ENCODE results near the gene PTPN21. TPM values are rescaled to one million over a fixed set of nuclear protein-coding genes. Genes with fewer than 3 reads are reported as not detected.

Gene PTPN21
- polyA plus RNA-seq, 1 of the 3 experiments (the other 2 are of a cell fraction) = 5.6 TPM

DNA sequence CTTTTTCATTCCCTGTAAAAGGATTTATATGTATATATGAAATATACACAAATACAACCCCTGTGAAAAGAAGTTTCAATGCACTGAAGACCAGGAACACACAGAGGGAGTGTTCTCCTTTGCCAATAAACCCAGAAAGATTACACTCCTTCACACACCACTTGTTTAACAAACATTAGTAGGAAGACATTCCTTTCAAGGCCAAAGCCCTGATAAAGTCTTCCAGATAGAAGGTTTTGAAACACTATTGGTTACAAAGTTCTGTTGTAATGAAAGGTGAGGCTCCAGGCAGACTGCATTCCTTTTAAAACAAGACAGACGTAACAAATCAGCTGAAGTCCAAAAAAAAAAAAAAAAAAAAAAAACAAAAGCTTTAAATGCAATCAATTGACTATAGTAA lies 81.0 kb downstream of the PTPN21 start:
- Histone ChIP-seq H3F3A (replicated peaks; ENCODE audit: insufficient read depth) (peaks cover 13% of the 10 kb centered on the region), H3K4me1 (ENCODE audit: control insufficient read depth in 1 of 2, insufficient read depth in 2 of 2, low read depth in 1 of 2, low read length in 1 of 2) (peaks cover 3 to 6% of the 10 kb centered on the region in 2 experiments; a peak in 2 of 4 replicates), H3K4me2 (no peak overlapping the region), H4K20me1 (ENCODE audit: insufficient read depth) (no peaks in the 10 kb centered on the region), H3K9me2 (no peaks in the 10 kb centered on the region), H3K9ac (no peak overlapping the region), H3K36me3 (replicated peaks in 1 of 2; ENCODE audit: control insufficient read depth in 1 of 2, insufficient read depth in 2 of 2, low read length in 1 of 2) (peaks cover 72 to 76% of the 10 kb centered on the region in 2 experiments), H2AFZ (ENCODE audit: low read depth) (no peak overlapping the region), H3K27me3 (ENCODE audit: insufficient read depth) (no peaks in the 10 kb centered on the region), H3K4me3 (ENCODE audit: low read depth in 2 of 2, low read length in 1 of 2) (no peak overlapping the region), H3K9me3 (no peaks in the 10 kb centered on the region), H3K27ac (ENCODE audit: low read depth in 2 of 2, low read length in 1 of 2) (no peak overlapping the region), H3K79me2 (ENCODE audit: insufficient read depth) (peaks cover 20% of the 10 kb centered on the region; the same call in 1 of the 2 replicates)
- ChIA-PET POLR2A (no interaction called here), CTCF (interaction anchor here (1.3 kb wide), 1 partner anchor 11 kb away, joined by 3 read pairs; no protein-coding TSS in a partner anchor)
- no peak for DNase-seq
- 94% methylated on average over 1 of the region's 1 CpG for WGBS (ENCODE audit: low lambda C conversion rate)
- no peak for TF ChIP-seq MXI1 (IDR thresholded peaks at IDR 0.05; ENCODE audit: low read depth, low read length)
- TF ChIP-seq GATA2 (CRISPR knock-in tag; IDR thresholded peaks at IDR 0.05) = no peak
- no peak for TF ChIP-seq POLR2AphosphoS5 (IDR thresholded peaks at IDR 0.05; ENCODE audit: low read depth, low read length)
- TF ChIP-seq JUND (IDR thresholded peaks at IDR 0.05) = no peak
- no peak for TF ChIP-seq GABPA (IDR thresholded peaks at IDR 0.05; ENCODE audit: low read depth)
- TF ChIP-seq, protein P1, sequence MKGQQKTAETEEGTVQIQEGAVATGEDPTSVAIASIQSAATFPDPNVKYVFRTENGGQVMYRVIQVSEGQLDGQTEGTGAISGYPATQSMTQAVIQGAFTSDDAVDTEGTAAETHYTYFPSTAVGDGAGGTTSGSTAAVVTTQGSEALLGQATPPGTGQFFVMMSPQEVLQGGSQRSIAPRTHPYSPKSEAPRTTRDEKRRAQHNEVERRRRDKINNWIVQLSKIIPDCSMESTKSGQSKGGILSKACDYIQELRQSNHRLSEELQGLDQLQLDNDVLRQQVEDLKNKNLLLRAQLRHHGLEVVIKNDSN (IDR thresholded peaks at IDR 0.05; ENCODE audit: borderline replicate concordance, low read depth) = no peak
- TF ChIP-seq, protein P2, sequence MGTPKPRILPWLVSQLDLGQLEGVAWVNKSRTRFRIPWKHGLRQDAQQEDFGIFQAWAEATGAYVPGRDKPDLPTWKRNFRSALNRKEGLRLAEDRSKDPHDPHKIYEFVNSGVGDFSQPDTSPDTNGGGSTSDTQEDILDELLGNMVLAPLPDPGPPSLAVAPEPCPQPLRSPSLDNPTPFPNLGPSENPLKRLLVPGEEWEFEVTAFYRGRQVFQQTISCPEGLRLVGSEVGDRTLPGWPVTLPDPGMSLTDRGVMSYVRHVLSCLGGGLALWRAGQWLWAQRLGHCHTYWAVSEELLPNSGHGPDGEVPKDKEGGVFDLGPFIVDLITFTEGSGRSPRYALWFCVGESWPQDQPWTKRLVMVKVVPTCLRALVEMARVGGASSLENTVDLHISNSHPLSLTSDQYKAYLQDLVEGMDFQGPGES (IDR thresholded peaks at IDR 0.05; ENCODE audit: low read depth, low read length) = no peak

DNA sequence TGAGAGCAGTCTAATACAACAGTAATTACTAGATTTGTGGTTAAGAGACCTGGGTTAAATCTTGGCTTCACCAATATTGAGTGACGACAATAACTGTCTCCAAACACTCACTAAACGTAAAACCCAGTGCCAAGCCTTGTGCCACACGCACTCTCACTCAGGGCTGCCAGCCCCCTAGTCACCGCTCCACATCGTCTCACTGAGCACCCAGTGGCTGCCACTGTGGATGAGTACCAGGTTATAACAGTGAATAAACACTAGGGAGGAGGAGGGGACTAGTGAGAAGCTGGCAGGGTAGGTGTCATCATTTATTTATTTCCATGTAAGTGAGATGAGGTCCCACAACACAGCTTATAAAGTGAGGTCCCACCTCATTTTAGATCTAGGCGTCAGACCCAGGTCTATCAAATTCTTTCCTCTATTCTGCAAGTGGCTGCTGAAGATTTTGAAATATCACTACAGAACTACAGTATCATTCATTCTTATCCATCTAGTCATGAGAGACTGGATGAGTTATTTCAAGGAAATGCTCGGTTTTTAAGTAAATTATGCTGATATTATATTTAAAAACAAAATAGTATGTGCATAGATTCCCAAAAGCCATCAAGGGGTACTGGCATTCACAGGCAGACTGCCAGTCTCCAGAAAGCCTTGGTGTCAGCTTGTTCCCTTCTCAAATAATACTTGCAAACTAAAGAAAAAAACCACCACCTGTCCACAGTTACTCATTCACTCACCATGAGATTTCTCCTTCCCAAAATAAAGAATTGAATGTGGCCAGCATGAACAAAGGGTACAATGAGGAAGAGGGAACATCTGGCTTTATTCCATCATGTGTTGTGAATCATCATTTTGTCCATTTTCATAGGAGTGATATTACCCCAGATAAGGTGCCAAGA lies 84.0 kb downstream of the PTPN21 start:
- TF ChIP-seq, protein P3, sequence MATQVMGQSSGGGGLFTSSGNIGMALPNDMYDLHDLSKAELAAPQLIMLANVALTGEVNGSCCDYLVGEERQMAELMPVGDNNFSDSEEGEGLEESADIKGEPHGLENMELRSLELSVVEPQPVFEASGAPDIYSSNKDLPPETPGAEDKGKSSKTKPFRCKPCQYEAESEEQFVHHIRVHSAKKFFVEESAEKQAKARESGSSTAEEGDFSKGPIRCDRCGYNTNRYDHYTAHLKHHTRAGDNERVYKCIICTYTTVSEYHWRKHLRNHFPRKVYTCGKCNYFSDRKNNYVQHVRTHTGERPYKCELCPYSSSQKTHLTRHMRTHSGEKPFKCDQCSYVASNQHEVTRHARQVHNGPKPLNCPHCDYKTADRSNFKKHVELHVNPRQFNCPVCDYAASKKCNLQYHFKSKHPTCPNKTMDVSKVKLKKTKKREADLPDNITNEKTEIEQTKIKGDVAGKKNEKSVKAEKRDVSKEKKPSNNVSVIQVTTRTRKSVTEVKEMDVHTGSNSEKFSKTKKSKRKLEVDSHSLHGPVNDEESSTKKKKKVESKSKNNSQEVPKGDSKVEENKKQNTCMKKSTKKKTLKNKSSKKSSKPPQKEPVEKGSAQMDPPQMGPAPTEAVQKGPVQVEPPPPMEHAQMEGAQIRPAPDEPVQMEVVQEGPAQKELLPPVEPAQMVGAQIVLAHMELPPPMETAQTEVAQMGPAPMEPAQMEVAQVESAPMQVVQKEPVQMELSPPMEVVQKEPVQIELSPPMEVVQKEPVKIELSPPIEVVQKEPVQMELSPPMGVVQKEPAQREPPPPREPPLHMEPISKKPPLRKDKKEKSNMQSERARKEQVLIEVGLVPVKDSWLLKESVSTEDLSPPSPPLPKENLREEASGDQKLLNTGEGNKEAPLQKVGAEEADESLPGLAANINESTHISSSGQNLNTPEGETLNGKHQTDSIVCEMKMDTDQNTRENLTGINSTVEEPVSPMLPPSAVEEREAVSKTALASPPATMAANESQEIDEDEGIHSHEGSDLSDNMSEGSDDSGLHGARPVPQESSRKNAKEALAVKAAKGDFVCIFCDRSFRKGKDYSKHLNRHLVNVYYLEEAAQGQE (IDR thresholded peaks at IDR 0.05; ENCODE audit: low read depth, low read length) = no peak
- H3K9me2 ChIP-seq = no peaks in the 10 kb centered on the region
- DNase-seq = no peak
- no peaks in the 10 kb centered on the region for H3K27me3 ChIP-seq (ENCODE audit: insufficient read depth)
- H3K9me3 ChIP-seq = no peaks in the 10 kb centered on the region
- POLR2A ChIA-PET = no interaction called here
- no peak overlapping the region for H2AFZ ChIP-seq (ENCODE audit: low read depth)
- H3K4me1 ChIP-seq (ENCODE audit: control insufficient read depth in 1 of 2, insufficient read depth in 2 of 2, low read depth in 1 of 2, low read length in 1 of 2) = peaks cover 0 to 6% of the 10 kb centered on the region in 2 experiments; a peak in 1 of 4 replicates
- H3K27ac ChIP-seq (ENCODE audit: low read depth in 2 of 2, low read length in 1 of 2) = 0 out of 4 replicates have a peak overlapping the region, but pooled peaks of 1 of the 2 experiments have one; percentile 12
- H3K4me3 ChIP-seq (ENCODE audit: low read depth in 2 of 2, low read length in 1 of 2) = no peak overlapping the region
- no peak overlapping the region for H3K9ac ChIP-seq
- peaks cover 22% of the 10 kb centered on the region for H3F3A ChIP-seq (replicated peaks; ENCODE audit: insufficient read depth)
- CTCF ChIA-PET = no interaction called here
- 0 out of 2 replicates have a peak overlapping the region, but pooled peaks have one; percentile 41 for H3K4me2 ChIP-seq
- no peaks in the 10 kb centered on the region for H4K20me1 ChIP-seq (ENCODE audit: insufficient read depth)
- peaks cover 59 to 75% of the 10 kb centered on the region in 2 experiments for H3K36me3 ChIP-seq (replicated peaks in 1 of 2; ENCODE audit: control insufficient read depth in 1 of 2, insufficient read depth in 2 of 2, low read length in 1 of 2)
- WGBS (ENCODE audit: low lambda C conversion rate) = 94% methylated on average over 7 of the region's 7 CpGs
- peaks cover 11% of the 10 kb centered on the region; the same call in 1 of the 2 replicates for H3K79me2 ChIP-seq (ENCODE audit: insufficient read depth)

Data from SK-N-SH (cell line).